Naive B cell (primary cell): Measurements from ENCODE around the gene TRAPPC3. TPM values are rescaled to one million over a fixed set of nuclear protein-coding genes. Genes with fewer than 3 reads are reported as not detected.

Experiments used
- polyA plus RNA-seq, 6 donors: library from polyadenylated mRNA; unstranded; fragments of 300-500 nt; fragmentation: Illumina TruSeq; gene quantifications; one replicate each; pipeline ENCODE4 v1.2.3, GENCODE V29; 2021; ENCODE audit warnings: low read depth in 6 of 6

TRAPPC3 gene
- polyA plus RNA-seq, 6 donors from 2014 or later, result 103 to 185 (median 109) TPM

Other genes starting within 250 kb of the TRAPPC3 start
- 10 to 100 TPM in 3 of 6 donors, 1 to 10 TPM in 3; 5.3 to 19.1 (median 9.9) TPM for gene AGO3, start 218.4 kb downstream of the TRAPPC3 start, polyA plus RNA-seq
- gene TEKT2, start 65.4 kb downstream of the TRAPPC3 start, polyA plus RNA-seq, result not detected
- 10 to 100 TPM; 16.0 to 32.2 (median 19.2) TPM for gene ADPRS, start 60.6 kb downstream of the TRAPPC3 start, polyA plus RNA-seq
- under 1 TPM in 3 of 6 donors, not detected in 3; 0.10 to 0.25 (median 0.19) TPM for gene COL8A2, start 24.3 kb downstream of the TRAPPC3 start, polyA plus RNA-seq
- gene MAP7D1, start 6.7 kb upstream of the TRAPPC3 start, polyA plus RNA-seq, result 10 to 100 TPM in 1 of 6 donors, 1 to 10 TPM in 5; 2.6 to 12.5 (median 5.3) TPM
- 100 to 1,000 TPM; 109 to 142 (median 131) TPM for gene THRAP3, start 75.0 kb upstream of the TRAPPC3 start, polyA plus RNA-seq
- gene SH3D21, start 156.9 kb upstream of the TRAPPC3 start, polyA plus RNA-seq, result under 1 TPM in 4 of 6 donors, not detected in 2; 0.23 to 0.51 (median 0.36) TPM
- 1 to 10 TPM in 1 of 6 donors, under 1 TPM in 3, not detected in 2; 0.52 to 1.3 (median 0.74) TPM for gene EVA1B, start 174.2 kb upstream of the TRAPPC3 start, polyA plus RNA-seq
- 100 to 1,000 TPM in 1 of 6 donors, 10 to 100 TPM in 5; 62.3 to 105 (median 73.3) TPM for gene STK40, start 236.4 kb upstream of the TRAPPC3 start, polyA plus RNA-seq
- gene LSM10, start 248.4 kb upstream of the TRAPPC3 start, polyA plus RNA-seq, result 100 to 1,000 TPM; 358 to 480 (median 448) TPM